Heart left ventricle (tissue), 16 donors: ENCODE data around the gene IWS1. TPM values are rescaled to one million over a fixed set of nuclear protein-coding genes. Genes with fewer than 3 reads are reported as not detected.
"Not testable (repeated sequence)": the region's sequence is repeated elsewhere in the genome, so short reads cannot be mapped to it uniquely, and the experiment has no call there.

Experiments
- ATAC-seq, 4 donors: fragments of 200-7000 bp; cut with Tn5 transposase; one replicate each; pipeline ENCODE4 v1.9.1; 2020 to 2022; ENCODE audit warnings: moderate library complexity in 4 of 4, mild to moderate bottlenecking in 3 of 4, moderate number of reproducible peaks in 1 of 4
- DNase-seq, 5 donors: peaks; one replicate each; pipeline ENCODE4 v3.0.0-alpha.2; 2020
- H3K27ac ChIP-seq, 12 donors: fragments of 200-600 bp; sonication (generic) in 4 of 12; one replicate each; pipeline versions ENCODE4 v1.5.0 to v1.8.0; 2016 to 2022; ENCODE audit warnings: mild to moderate bottlenecking in 2 of 12
- H3K27me3 ChIP-seq, 9 donors: fragments of 200-600 bp; sonication (generic) in 2 of 9; one replicate each; pipeline versions ENCODE4 v1.5.1 to v1.8.0; 2016 to 2022; ENCODE audit warnings: mild to moderate bottlenecking in 3 of 9
- H3K36me3 ChIP-seq, 9 donors: fragments of 200-600 bp; sonication (generic) in 2 of 9; one replicate each; pipeline versions ENCODE4 v1.5.0 to v1.8.0; 2018 to 2022; ENCODE audit warnings: mild to moderate bottlenecking in 2 of 9
- H3K4me1 ChIP-seq, 12 donors: fragments of 200-600 bp; sonication (generic) in 4 of 12; one replicate each; pipeline versions ENCODE4 v1.5.0 to v1.8.0; 2016 to 2022; ENCODE audit warnings: mild to moderate bottlenecking in 3 of 12
- H3K4me3 ChIP-seq, 12 donors: fragments of 200-600 bp; sonication (generic) in 4 of 12; one replicate each; pipeline versions ENCODE4 v1.5.0 to v1.8.0; 2017 to 2022; ENCODE audit warnings: mild to moderate bottlenecking in 9 of 12, moderate library complexity in 4 of 12
- H3K9me3 ChIP-seq, 12 donors: fragments of 200-600 bp; sonication (generic) in 4 of 12; one replicate each; pipeline versions ENCODE4 v1.5.0 to v1.8.0; 2016 to 2022; ENCODE audit warnings: mild to moderate bottlenecking in 1 of 12
- POLR2A ChIP-seq, 2 donors: fragments of 450-650 bp; IDR thresholded peaks; one replicate each; pipeline ENCODE4 v1.6.1; 2017; ENCODE audit warnings: antibody characterized with exemption in 2 of 2, mild to moderate bottlenecking in 2 of 2, moderate library complexity in 2 of 2
- WGBS, 4 donors: extraction: QIAGEN DNeasy Blood & Tissue Kit in 2 of 4; methylation state at CpG; one replicate each; pipeline versions ENCODE4 v1.1.5 to v1.1.7; 2013 to 2018; 5-methylcytosine and 5-hydroxymethylcytosine counted together
- intact Hi-C, 10 donors: fragments of 100-400 bp; cut with DNase I; formaldehyde crosslinking; loops; one replicate each; pipeline versions ENCODE4 v1.11.1 to v1.14.2; 2022
- polyA plus RNA-seq, 2 donors: library from polyadenylated mRNA; stranded (reverse); fragments of 200-250 nt; gene quantifications; one replicate each; pipeline ENCODE4 v1.2.3, GENCODE V29; 2013
- total RNA-seq, 9 donors: library from RNA; depleted of rRNA in 2 of 9; stranded (reverse); fragments of >200 nt in 2 of 9; fragmentation: NEBNext Ultra II Directional in 3 of 9; extraction: Animal tissue kit (Norgen Biotek cat#: 25700) in 3 of 9; gene quantifications; one replicate each; pipeline versions ENCODE4 v1.1.0 to v1.2.4, GENCODE V29; 2016 to 2023
- TF ChIP-seq, protein P1 (sequence below), 12 donors: fragments of 200-600 bp; sonication (generic) in 4 of 12; IDR thresholded peaks; one replicate each; pipeline versions ENCODE4 v1.5.0 to v1.8.0; 2018 to 2022; ENCODE audit warnings: antibody characterized with exemption in 12 of 12, mild to moderate bottlenecking in 5 of 12
- donor health status: ischemic (EF 13 %, LVEDD 7.1; RV severe dilation, severe dysfunction).
- donor health status: healthy with polysubstance abuse.
- donor health status: DM: no; HTN: yes; CAD: no.
- donor health status: DM: no; HTN: no; CAD: no.
- donor health status: ischemic (EF 25% LVEDD 6.9; RV normal size, moderate dysfunction).
- donor health status: ischemic (EF 25% LVEDD 5.7; RV mildly dilated, moderate dysfunction).
- donor health status: healthy.
- donor health status: DM: yes; HTN: yes; CAD: no.
- donor health status: ischemic (EF 35%, LVEDD 5.7; RV mildly dilated, moderate dysfunction).
- donor health status: nonischemic (EF 11% LVEDD 7.7; RV severe dilation, severe dysfunction).
- donor health status: DM: yes; HTN: yes; CAD: no.
- donor health status: PGD.
- donor health status: ischemic (EF 29% LVEDD 5.4; RV normal size, mild dysfunction).
- donor health status: nonischemic (EF 23%, LVEDD 6.1; RV moderate dilation, normal function).

The IWS1 gene
- total and polyA plus RNA-seq, 11 donors = 37.6 to 62.2 (median 46.5) TPM

DNA sequence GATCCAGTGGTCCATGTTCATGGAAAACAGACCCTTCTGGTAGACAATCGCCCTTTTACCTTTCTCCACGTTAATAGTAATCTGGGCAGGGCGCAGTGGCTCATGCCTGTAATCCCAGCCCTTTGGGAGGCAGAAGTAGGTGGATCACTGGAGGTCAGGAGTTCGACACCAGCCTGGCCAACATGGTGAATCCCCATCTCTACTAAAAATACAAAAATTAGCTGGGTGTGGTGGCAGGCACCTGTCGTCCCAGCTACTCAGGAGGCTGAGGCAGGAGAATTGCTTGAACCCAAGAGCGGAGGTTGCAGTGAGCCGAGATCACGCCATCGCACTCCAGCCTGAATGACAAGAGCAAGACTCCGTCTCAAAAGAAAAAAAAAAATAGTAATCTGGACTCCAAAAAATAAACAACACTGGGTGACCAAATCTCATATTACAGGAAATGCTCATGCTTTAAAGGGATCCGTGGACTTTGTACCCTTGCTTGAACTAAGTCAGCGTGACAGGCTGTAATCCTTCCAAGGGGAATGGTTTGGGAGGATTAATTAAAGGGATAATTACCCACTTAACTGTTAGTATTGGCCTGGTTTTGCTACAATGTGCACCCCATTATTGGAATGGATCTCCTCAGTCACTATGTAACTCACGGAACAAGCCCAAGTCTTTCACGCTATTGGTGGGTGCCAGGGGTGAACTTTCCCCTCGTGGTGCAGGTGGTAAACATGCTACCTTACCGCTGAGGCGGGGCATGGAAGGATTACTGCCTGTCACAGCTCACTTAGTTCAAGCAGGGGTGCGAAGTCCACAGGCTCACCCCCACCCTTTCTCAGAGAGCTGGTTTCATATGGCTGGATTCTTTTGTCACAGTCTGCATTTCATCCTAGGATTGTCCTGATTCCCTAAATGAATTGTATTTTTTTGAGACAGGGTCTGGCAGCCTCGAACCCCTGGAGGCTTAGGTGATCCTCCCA, 71.4 kb downstream of the IWS1 start:
- no peak for ATAC-seq
- H3K36me3 ChIP-seq = peaks cover 0 to 8% (median 0%) of the 10 kb centered on the region in 9 donors
- no peak overlapping the region for H3K27ac ChIP-seq
- 92 to 96% (median 93%) methylated on average over 19 of the region's 19 CpGs for WGBS, 4 donors
- no peak overlapping the region for H3K4me3 ChIP-seq
- no peaks in the 10 kb centered on the region for H3K27me3 ChIP-seq
- H3K9me3 ChIP-seq = no peaks in the 10 kb centered on the region
- intact Hi-C loops = no loop called here
- DNase-seq = no peak
- TF ChIP-seq, protein P1, sequence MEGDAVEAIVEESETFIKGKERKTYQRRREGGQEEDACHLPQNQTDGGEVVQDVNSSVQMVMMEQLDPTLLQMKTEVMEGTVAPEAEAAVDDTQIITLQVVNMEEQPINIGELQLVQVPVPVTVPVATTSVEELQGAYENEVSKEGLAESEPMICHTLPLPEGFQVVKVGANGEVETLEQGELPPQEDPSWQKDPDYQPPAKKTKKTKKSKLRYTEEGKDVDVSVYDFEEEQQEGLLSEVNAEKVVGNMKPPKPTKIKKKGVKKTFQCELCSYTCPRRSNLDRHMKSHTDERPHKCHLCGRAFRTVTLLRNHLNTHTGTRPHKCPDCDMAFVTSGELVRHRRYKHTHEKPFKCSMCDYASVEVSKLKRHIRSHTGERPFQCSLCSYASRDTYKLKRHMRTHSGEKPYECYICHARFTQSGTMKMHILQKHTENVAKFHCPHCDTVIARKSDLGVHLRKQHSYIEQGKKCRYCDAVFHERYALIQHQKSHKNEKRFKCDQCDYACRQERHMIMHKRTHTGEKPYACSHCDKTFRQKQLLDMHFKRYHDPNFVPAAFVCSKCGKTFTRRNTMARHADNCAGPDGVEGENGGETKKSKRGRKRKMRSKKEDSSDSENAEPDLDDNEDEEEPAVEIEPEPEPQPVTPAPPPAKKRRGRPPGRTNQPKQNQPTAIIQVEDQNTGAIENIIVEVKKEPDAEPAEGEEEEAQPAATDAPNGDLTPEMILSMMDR (IDR thresholded peaks at IDR 0.05) = no peak
- no peak for TF ChIP-seq POLR2A (IDR thresholded peaks at IDR 0.05)
- no peaks in the 10 kb centered on the region for H3K4me1 ChIP-seq

DNA sequence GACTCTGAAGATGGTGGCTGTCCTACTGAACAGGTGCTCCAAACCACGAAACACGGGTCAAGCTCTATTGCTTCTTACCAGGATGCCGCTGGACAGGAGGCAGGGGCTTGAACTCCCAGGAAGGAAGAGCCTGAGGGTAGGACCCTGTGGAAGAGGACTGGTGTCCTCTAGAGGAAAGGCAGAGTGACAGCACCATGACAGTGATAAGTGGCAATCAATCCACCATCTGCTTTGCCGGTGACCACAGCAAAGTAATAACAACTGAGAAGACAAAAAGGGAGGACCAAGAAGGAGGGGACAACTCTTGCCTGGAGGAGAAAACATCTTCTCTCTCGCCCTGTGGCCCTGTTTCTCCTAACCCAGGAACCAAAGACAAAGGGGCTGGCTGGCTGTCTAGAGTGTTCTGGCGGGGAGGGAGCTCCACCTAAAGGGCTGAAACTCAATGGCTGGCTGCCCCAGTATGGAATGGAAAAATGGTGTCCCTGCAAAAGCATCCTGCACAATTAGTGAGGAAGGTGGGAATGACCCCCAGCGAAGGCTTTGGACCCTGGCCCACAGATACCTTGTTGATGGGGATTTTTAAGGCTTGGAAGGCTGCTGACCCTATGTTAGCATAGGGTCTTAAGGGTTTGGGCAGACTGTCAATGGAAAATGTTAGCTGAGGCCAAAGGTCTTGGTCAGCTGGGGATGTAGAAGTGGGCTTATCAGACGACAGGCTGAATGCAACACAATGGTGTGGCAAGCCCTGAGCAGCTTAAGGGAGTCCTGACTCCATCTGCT, 72.7 kb downstream of the IWS1 start:
- Histone ChIP-seq H3K27me3 (no peaks in the 10 kb centered on the region), H3K36me3 (peaks cover 0 to 8% (median 0%) of the 10 kb centered on the region in 9 donors), H3K9me3 (no peaks in the 10 kb centered on the region), H3K4me1 (no peaks in the 10 kb centered on the region), H3K27ac (no peak overlapping the region), H3K4me3 (no peak overlapping the region)
- DNase-seq (no peak), ATAC-seq (peak in 2 of 4 donors; percentile 24 to 45)
- 84 to 88% (median 88%) methylated on average over 8 of the region's 8 CpGs for WGBS, 4 donors
- intact Hi-C loops = no loop called here
- no peak for TF ChIP-seq POLR2A (IDR thresholded peaks at IDR 0.05)
- TF ChIP-seq, protein P1 (IDR thresholded peaks at IDR 0.05) = peak in 5 of 12 donors; percentile 8 to 30 (median 13)

DNA sequence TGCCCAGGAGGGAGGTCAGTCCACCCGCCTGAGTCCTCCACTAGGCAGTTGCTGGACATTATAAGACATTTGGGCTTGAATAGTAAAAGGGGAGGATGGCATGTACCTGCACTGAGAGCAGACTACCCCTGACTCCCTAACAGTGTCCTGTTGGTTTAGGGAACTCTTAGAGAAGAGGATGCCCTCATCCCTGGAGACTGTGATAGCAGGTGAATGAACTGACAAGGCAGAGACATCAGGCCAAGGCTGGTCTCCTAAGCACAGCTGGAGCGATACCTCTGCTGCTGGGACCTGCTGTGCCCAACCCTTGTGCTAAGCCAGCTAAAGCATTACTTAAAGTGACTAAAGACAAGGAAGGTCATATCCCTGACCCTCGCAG, 73.3 kb downstream of the IWS1 start:
- TF ChIP-seq, protein P1 (IDR thresholded peaks at IDR 0.05) = no peak
- TF ChIP-seq POLR2A (IDR thresholded peaks at IDR 0.05) = no peak
- DNase-seq (no peak), ATAC-seq (no peak)
- Histone ChIP-seq H3K9me3 (no peaks in the 10 kb centered on the region), H3K36me3 (peaks cover 0 to 8% (median 0%) of the 10 kb centered on the region in 9 donors), H3K27me3 (no peaks in the 10 kb centered on the region), H3K4me3 (no peak overlapping the region), H3K4me1 (no peaks in the 10 kb centered on the region), H3K27ac (no peak overlapping the region)
- intact Hi-C loops = no loop called here
- 81 to 100% (median 97%) methylated on average over 3 of the region's 3 CpGs for WGBS, 4 donors

DNA sequence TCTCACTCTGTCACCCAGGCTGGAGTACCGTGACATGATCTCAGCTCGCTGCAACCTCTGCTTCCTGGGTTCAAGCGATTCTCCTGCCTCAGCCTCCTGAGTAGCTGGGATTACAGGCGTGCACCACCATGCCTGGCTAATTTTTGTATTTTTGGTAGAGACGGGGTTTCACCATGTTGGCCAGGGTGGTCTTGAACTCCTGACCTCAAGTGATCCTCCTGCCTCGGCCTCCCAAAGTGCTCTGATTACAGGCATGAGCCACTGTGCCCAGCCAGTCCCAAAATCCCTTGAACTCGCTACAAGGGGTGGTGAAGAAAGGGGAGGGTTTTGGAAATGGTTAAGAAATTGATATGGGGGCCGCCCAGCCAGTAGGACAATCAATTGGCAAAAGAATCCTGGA, 73.9 kb downstream of the IWS1 start:
- H3K4me1 ChIP-seq, intact Hi-C loops, H3K27me3 ChIP-seq, ATAC-seq, H3K4me3 ChIP-seq, H3K36me3 ChIP-seq, H3K27ac ChIP-seq, DNase-seq, H3K9me3 ChIP-seq: not testable (repeated sequence)
- 94 to 100% (median 99%) methylated on average over 7 to 8 of the region's 8 CpGs for WGBS, 4 donors
